Dermis microvascular lymphatic vessel endothelial cell (primary cell): ENCODE data around the gene POR. TPM values are rescaled to one million over a fixed set of nuclear protein-coding genes. Genes with fewer than 3 reads are reported as not detected.
A peak's percentile ranks its signal among the peaks of the same experiment; 100 is the strongest.

Experiments
- DNase-seq, 2 donors: peaks; one replicate each; pipeline versions ENCODE4 v3.0.0 to v3.0.0-alpha.2; 2010; ENCODE audit warnings: low read depth in 2 of 2
- total RNA-seq: library from RNA; depleted of rRNA; stranded (reverse); fragments of >200 nt; gene quantifications from 2 replicates; pipeline ENCODE4 v1.2.1, GENCODE V29; 2014

The POR gene
- total RNA-seq, 1 donor from 2014 or later: 68.0 TPM

DNA sequence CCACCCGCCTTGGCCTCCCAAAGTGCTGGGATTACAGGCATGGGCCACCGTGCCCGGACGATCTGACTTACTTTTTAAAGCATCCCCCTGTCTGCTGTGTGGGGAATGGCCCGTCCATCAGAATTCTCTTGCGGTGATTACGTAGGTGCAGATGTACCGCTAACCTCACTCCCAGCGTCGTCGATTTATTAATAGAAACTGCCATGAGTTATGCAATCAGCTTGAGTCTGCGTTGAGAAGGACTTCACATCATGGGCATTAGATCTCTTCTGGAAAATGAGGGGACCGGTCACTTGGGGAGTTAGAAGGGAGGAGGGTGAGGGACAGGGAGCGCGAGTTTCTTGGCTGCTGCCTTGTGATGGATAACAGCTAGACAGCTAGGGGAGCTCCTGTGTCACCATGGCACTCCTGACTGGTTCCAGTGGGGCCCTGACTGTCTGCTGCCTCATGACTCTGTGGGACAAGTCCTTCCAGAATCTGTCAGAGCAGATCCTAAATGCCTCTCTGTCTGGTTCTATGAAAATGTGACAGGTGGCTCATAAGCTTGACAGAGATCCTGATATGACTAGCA lies 35.2 kb downstream of the POR start:
- DNase-seq: no peak

DNA sequence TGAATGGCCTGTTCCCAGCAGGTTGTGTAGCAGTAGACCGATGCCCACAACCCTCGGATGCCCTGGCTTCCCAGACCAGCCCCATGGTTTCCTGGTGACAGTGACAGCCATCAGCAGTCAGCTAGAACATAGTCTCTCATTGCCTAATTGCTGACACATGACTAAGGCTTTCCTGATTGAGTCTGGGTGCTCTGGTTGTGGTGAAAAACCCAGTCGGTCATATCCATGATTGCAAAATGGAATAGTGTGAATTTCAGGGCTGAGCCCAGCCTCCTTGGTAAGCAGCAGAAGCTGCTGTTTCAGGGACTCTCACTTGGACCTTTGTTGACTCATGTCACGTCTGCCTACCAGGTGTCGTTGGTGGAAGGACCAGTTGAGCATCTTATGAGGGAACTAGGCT lies 36.6 kb downstream of the POR start:
- no peak for DNase-seq

DNA sequence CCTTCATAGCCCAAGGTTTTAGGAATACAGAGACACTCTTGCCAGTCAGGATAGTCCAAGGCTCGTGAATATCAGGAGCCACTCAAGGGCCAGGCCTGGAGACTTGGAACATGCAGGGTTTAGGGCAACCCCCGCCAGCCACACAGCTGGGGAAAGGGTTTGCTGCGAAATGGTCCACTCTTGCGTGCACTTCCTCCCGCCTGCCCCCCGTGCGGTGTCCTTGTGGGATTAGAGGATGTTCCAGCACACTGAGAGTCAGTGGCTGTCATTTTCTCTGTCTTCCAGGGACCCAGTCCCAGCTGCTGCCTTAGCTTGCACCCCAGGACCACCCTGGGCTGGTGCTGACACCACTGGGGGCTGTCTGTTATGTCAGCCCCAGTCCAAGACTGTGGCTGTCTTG lies 38.5 kb downstream of the POR start:
- DNase-seq: no peak

DNA sequence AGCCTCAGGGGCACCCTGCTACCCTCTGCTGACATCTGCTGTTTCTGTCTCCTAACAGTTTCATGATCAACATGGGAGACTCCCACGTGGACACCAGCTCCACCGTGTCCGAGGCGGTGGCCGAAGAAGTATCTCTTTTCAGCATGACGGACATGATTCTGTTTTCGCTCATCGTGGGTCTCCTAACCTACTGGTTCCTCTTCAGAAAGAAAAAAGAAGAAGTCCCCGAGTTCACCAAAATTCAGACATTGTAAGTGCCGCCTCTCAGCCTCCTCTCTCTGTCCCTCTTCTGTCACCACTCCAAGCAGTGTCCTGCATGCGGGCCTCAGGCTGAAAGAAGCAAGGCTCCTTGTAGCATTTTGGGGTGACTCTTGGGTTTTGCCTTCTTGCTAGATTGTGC lies 39.0 kb downstream of the POR start:
- no peak for DNase-seq

DNA sequence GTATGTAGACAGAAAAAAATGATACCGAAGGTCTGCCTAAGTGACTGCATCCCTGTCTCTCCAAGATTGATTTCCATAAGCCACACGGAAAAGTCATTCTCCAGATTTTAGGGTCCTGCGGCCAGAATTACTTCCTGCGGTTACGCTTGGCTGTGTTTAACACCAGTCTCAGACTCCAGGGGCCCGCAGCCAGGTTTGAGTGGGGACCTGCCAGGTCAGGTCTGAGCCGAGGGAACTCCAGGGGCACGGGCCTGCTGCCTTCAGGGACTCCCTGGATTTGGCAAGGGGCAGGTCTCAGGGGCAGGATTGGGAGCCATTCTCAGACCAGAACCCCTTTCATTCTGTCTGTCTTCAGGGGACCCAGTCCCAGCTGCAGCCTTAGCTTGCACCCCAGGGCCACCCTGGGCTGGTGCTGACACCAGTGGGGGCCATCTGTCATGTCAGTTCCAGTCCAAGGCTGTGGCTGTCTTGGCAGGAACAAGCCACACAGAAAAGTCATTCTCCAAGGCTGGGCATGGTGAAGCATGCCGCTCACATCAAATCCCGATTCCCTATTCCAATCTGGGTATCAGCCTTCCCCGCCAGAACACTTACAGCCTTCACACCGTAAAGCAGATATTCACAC lies 40.5 kb downstream of the POR start:
- DNase-seq: no peak

DNA sequence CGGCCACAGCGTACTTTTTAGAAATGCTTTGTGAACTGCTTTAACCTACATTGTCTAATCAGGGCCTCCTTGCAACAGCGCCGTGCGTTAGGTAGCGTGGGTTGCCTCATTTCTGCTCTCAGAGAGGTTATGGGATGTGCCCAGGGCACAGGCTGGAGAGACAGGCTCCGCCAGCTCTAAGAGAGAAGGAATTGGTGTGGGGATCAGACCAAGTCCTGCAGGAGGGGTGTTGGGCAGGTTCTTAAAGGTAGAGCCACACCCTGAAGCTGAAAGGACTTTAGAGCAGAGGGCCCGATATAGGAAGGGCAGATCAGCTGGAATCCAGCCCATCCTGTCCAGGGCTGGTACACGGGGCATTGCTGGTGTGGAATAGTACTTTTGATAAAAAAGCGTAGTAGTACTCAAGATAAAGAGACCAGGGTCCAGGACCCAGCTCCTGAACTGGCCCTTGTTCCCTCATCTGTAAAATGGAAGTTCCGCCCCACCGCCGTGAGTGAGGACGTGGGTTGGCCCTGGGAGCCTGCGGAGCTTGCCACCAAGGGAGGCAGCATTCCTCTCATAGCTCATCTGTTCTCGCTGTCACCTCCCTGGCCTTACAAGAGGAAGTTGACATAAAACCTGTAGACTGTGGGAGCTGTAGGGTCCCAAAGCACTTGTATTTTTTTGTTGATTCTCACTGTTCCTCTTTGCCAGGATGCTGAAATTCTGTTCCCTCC lies 42.2 kb downstream of the POR start:
- DNase-seq: peak in 1 of 2 donors; percentile 26

DNA sequence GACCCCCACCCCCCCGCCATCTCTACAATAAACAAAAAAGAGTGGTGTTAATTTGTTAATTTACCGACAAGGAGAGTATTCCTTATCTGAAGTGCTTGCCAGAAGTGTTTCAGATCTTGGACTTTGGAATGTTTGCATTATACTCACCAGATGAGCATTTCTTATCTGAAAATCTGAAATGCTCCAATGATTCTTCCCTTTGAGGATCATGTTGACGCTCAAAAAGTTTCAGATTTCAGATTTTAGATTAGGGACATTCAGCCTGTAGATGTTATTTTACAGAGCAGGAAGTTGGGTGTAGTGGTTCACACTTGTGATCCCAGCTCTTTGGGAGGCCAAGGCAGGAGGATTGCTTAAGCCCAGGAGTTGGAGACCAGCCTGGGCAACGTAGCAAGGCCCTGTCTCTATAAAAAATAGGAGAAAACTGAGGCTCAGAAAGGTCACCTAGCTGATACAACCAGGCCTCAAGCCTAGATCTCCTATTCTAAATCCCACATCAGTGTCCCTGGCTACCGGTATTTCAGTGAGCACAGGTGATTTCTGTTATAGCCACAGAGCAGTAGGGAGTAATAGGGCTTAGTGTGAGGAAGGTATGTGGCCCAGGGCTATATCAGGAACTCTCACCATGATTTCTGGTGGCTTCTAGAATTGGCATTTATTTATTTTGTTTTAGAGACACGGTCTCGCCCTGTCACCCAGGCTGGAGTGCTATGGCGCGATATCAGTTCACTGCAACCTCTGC lies 44.0 kb downstream of the POR start:
- no peak for DNase-seq

DNA sequence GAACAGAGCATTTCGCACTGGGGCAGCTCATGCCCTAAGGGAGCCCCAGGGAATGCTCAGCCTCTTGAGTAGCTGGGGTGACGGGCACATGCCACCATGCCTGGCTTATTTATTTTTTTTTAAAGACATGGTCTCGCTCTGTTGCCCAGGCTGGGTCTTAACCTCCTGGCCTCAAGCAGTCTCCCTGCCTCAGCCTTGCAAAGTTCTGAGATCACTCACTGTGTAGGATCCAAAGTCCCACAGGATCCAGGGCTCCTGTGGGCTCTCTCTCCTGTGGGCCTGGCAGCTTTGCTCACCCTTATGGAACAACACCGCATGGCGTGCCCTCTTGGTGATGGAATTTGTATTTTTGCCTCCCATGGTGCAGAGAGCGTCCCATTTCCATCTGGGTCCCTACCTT lies 45.4 kb downstream of the POR start:
- DNase-seq: no peak

DNA sequence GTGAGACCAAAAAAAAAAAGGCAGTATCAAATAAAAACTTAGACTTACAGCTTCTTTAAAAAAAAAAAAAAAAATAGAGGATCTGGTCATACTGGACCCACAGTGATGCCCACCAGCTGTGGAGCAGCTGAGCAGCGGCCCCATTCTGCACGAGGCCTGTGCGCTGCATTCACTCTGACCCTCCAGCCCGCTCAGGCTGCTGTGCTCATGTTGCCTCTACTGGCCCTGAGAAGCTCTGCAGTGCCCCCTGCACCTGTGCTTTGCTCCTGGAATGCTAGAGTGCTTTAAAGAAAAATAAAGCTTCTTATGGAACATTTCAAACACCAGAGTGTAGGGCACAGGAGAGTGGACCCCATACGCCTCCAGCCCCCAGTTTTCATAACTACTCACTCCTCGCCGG lies 46.3 kb downstream of the POR start:
- DNase-seq: no peak

DNA sequence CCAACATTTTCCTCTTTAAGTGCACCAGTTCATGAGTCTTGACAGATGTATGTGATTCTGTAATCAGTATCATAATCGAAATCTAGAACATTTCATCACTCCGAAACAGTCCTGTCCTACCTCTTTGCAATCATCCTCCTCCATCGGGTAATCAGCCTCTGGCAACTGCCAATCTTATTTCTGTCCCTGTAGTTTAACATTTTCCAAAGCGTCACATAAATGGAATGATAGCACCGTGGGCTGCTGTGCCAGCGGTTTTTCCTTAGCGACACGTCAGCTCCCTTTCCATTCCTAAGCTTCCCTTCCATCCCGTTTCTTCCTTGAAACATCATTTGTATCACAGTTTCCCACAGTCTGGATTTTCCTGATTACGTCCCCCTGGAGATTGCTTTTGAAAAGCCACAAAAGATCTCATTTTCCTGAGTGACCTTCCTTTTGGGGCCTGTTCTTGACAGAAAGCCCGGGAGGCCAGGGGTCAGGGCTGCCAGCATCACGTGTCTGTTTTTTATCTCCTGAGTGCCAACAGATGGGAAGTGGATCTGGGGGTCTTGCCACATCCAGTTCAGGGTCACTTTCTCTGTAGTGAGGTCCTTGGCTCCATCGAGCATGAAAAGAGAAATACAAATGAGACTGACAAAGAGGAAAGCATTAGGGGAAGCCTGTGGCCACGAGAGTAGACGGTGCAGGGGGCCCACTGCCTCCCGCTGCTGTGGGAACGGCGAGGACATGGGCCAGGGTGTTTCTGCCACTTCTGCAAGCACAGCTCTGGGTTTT lies 47.8 kb downstream of the POR start:
- peak; percentile 76 to 95 for DNase-seq

DNA sequence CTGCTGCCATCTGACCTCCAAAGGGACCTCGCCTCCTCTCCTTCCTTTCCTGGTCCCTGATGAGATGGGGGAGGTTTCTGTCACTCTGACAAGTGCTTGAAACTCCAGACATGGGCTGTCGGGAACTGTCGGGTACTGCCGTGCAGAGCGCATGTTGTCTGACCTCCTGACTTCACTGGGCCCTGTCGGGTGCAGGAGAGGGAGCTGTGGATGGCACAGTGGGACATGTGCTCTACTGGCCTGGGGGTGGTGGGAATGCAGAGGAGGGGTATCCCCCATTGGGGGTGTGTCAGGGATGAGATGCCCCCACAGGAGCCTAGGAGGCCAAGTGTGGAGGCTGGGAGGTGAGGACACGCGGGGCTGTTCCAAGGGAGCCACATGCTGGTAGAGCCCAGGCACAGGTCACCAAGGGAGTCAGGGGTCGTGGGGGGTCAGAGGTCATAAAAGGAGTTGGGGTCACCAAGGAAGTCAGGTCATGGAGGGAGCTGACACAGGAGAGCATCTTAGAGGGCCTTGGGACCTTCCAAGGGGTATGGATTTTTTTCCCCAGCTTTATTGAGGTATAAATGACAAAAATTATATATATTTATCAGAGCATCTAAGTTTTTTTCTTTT lies 48.5 kb downstream of the POR start:
- DNase-seq: peak in 1 of 2 donors; percentile 32

DNA sequence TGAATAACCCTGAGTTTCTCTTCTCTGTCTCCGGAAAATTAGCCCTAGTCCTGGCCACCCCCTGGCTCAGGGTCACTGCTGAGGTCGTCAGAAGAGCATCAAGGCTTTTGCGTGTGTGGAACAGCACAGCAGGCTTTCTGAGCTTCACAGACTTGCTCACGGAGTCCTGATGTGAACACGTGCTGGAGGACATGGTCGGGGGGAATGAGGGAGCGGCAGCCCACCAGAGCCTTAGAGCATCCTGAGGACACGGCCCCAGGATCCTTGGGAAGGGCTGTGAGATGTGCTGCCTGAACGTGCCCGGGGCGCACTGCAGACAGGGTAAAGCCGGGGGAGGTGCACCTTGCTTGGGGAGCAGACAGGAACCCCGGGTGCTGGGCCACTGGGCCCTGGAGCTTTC lies 50.7 kb downstream of the POR start:
- DNase-seq: no peak

DNA sequence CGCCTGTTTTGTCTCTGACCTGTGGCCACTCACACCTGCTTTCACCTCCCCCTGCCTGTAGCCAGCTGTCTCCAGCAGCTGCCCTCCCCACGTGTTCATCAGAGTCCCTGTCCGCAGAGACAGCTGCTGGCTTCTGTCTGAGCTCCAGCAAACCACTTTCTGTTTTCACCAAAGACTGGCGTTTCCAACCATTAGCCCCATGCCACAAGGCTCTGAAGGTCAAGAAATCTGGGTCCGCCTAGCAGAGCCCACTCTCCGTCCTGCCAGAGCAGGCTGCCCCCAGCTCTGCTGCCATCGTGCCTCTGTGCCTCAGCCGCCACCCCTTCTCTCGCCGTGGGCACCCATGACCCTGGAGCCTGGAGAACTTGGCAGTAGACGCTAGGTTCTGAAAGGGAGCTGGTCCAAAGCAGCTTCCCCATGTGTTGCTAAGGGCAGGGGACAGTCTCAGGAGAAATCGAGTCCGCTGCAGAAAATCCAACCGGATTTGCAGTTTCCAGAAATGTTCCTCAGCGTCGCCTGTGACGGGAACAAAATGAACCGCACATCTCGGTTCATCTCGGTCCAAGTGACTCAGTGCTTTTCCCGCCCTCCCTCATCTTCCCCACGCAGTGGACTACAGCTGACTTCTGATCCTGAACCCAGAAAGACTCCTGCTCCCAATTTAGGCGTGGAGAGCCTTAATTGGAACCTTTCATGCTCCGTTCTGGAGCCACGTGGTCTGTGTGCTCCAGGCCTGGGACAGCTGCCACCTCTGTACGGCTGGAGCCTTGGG lies 51.4 kb downstream of the POR start:
- no peak for DNase-seq

DNA sequence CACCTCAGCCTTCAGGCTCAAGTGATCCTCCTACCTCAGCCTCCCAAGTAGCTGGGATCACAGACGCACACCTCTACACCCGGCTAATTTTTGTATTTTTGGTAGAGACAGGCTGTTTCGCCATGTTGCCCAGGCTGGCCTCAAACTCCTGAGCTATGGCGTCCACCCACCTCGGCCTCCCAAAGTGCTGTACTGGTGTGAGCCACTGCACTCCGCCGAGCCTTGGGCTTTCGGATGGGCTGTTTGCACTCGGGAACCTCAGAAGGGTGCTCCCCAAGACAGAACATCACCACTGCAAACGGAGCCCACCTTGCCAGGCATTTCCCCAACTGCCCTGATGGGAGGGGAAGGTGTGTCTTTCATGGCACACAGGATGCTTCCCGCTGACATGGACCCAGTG lies 52.1 kb downstream of the POR start:
- DNase-seq: no peak

DNA sequence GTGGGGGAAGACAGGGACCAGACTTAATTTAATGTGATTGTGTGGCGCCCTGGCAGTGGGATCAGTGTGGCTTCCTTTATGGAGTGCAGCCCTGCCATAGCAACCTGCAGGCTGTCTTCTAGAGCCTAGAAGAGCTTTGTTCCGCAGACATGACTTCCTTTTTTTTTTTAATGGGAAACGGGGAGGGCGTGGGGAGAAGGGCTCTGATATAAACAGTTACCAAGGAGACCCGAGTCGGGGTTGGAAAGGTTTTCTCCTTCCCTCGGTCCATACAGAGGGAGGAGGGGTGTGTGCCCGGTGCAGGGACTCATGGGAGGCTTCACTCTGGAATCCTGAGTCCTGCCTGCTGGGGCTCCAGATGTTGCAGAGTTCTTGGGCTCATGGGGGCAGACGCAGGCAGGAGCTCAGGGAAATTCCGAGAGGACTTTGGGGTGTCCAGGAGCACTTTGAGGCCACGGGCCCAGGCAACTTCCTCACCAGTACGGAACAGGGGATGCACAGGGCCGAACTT lies 52.6 kb downstream of the POR start:
- DNase-seq: peak; percentile 10 to 49

DNA sequence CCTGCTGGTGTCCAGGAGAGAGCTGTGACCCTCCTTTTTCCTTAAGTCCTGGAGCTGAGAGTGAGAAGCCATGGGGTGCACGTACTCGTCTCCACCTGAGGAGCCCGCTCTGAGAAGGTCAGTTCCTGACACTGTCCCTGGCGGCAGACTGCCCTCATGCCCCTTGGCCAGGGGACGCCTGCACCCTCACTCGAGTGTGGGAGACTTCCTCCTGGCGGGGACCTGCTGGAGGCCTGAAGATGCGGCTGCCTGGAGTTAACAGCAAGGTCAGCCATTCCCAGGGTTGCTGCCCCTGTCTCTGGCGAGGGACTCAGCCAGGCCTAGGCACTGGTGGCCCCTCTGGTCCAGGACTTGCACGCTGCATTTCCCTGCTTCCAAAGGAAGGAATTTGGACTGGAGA lies 53.1 kb downstream of the POR start:
- DNase-seq: no peak

DNA sequence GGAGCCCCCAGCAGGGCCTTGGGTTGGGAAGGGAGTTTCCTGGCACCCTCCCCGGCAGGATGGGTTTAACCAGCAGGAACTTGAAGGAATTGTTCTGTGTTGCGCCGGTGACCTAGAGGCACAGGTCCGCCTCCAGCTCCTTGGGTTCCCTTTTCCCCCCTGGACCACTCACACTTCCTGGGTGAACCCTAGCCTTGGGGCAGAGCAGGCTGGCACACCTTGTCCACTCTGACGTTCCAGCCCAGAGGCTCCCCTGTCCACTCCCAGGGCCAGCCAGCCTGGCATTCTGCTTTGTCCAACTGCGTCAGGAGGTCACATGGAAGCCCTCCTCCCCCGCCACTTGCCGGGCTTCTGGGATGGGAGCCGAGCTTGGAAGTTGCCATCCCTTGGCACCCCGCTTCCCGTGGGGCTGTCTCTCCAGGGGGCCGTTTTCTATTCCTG lies 53.6 kb downstream of the POR start:
- no peak for DNase-seq

DNA sequence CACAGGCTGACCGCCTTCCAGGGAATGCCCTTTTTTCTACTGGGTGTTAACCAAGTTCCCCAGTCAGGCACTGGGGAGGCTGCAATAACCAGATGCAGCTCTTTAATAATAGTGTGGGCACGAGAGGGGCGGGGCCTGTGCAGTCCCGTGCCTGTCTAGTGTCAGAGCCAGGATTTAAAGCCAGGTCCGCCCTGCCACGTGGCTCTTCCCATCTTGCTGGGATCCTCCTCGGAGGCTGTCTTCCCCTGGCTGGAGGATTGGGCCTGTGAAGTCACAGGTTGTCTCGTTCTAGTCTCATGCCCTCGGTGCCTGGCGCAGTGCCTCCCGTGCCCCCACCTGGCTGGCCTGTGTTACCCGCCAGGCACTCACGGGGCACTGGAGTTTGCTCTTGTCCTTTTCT lies 54.2 kb downstream of the POR start:
- DNase-seq: no peak

DNA sequence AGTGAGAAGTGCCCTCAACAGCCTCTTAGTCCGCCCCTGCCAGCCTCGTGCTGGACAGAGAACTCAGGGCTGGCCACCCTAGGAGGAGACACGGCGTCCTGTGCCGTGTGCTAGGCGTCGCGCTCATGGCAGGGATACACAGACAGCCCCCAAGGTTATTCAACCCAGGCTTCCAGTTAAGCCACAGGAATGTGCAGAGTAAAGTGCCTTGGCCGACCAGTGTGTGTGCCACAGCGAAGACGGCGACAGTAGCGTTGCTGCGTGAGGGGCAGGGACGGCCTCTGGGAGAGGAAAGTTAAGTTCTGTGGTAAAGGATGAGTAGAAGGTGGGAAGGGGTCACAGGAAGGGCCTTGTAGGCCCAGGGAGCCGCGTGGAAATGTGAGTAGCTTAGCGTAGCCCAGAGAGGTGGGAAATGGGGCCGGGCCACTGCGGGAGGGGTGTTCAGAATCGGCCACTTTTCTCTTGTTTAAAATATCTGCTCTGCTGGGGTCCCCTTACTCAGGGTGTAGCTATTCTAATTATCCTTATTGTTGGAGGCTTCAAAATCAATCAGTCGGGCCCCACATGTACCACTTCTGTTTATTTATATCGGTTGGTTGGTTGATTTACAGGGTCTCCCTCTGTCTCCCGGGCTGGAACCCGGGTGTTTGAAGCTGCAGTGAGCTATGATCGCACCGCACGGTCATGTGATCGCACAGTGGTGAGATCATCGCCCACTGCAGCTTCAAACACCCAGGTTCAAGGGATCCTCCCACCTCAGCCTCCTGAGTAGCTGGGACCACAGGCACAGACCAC lies 54.9 kb downstream of the POR start:
- DNase-seq: no peak
